Activated T-cell treated with anti-CD3 and anti-CD28 coated beads, Interleukin-2, amount 50 U/mL, for 4 hours (primary cell): Measurements from ENCODE around the gene PTCD3. TPM values are rescaled to one million over a fixed set of nuclear protein-coding genes. Genes with fewer than 3 reads are reported as not detected.

Experiments used
- ATAC-seq, 2 donors: fragments of 200-7000 bp; cut with Tn5 transposase; one replicate each; pipeline ENCODE4 v1.10.0; 2021
- DNase-seq: peaks from one replicate; pipeline ENCODE4 v3.0.0-alpha.2; 2020
- H3K27me3 Mint-ChIP-seq: one replicate; pipeline ENCODE4 v1.8.0; 2021; ENCODE audit warnings: low read depth, mixed read lengths
- H3K36me3 Mint-ChIP-seq: one replicate; pipeline ENCODE4 v1.8.0; 2022; ENCODE audit warnings: mixed read lengths; ENCODE audit not compliant: insufficient read depth
- H3K4me1 Mint-ChIP-seq: one replicate; pipeline ENCODE4 v1.8.0; 2021; ENCODE audit warnings: low read depth, mixed read lengths
- H3K4me3 Mint-ChIP-seq: one replicate; pipeline ENCODE4 v1.8.0; 2021; ENCODE audit warnings: mild to moderate bottlenecking, moderate library complexity, mixed read lengths
- H3K9me3 Mint-ChIP-seq: one replicate; pipeline ENCODE4 v1.8.0; 2021; ENCODE audit warnings: mixed read lengths
- total RNA-seq, 3 donors: library from RNA; stranded (reverse); gene quantifications; one replicate each; pipeline ENCODE4 v1.2.1, GENCODE V29; 2021

PTCD3 gene
- total RNA-seq, 3 donors from 2014 or later, result 131 to 138 (median 138) TPM

GRCh38 chr2:86189782-86190416 is 83.9 kb downstream of the PTCD3 start:
- ATAC-seq, result no peak
- Mint-ChIP-seq H3K4me1 (peaks cover 81% of the 10 kb centered on the region), H3K9me3 (no peaks in the 10 kb centered on the region), H3K36me3 (peaks cover 24% of the 10 kb centered on the region), H3K4me3 (no peak overlapping the region), H3K27me3 (no peaks in the 10 kb centered on the region)
- no peak for DNase-seq

Other genes starting within 250 kb of the PTCD3 start
- gene ST3GAL5, start 217.2 kb upstream of the PTCD3 start, total RNA-seq, result 1 to 10 TPM; 3.6 to 5.3 (median 4.4) TPM
- gene POLR1A, start 349 bp upstream of the PTCD3 start, total RNA-seq, result 10 to 100 TPM; 80.3 to 86.3 (median 81.4) TPM
- gene IMMT, start 89.2 kb downstream of the PTCD3 start, total RNA-seq, result 100 to 1,000 TPM; 135 to 166 (median 143) TPM
- gene MRPL35, start 93.2 kb downstream of the PTCD3 start, total RNA-seq, result 10 to 100 TPM; 68.3 to 84.8 (median 71.1) TPM
- under 1 TPM in 2 of 3 donors, not detected in 1; 0.13 to 0.35 TPM for gene REEP1, start 231.4 kb downstream of the PTCD3 start, total RNA-seq